HCT116 (cell line): ENCODE measurements around the gene COMMD9.

Experiments
- CEBPB ChIP-seq: IDR thresholded peaks from 2 replicates; pipeline ENCODE4 v1.6.1; 2012; ENCODE audit warnings: low read depth
- EZH2 ChIP-seq: fragments of 200-600 bp; sonication (generic); IDR thresholded peaks from 2 replicates; pipeline ENCODE4 v1.6.1; 2017; ENCODE audit warnings: antibody characterized with exemption, mixed run types
- POLR2A ChIP-seq: IDR thresholded peaks from 2 replicates; pipeline ENCODE4 v1.7.0; 2011; ENCODE audit warnings: borderline replicate concordance; ENCODE audit not compliant: insufficient read depth, insufficient read length; ENCODE audit errors: extremely low read depth
- POLR2AphosphoS5 ChIP-seq: IDR thresholded peaks from 2 replicates; pipeline ENCODE4 v1.6.1; 2011; ENCODE audit warnings: mild to moderate bottlenecking, low read depth, low read length, moderate library complexity
- TF ChIP-seq, protein P1 (sequence below), 3 experiments: fragments of 200-600 bp in 1 of 3; sonication (generic) in 1 of 3; IDR thresholded peaks in 2 of 3; conservative IDR thresholded peaks in 1 of 3; 2 replicates each; pipeline ENCODE4 v1.5.1; 2012 to 2017; ENCODE audit warnings: low read depth in 2 of 3, low read length in 2 of 3, antibody characterized with exemption in 1 of 3, borderline replicate concordance in 1 of 3, control low read depth in 1 of 3, mild to moderate bottlenecking in 1 of 3, mixed read lengths in 1 of 3, mixed run types in 1 of 3, moderate library complexity in 1 of 3; ENCODE audit not compliant: insufficient read depth in 1 of 3
- TF ChIP-seq, protein P2 (sequence below): IDR thresholded peaks from 2 replicates; pipeline ENCODE4 v1.6.1; 2012

DNA sequence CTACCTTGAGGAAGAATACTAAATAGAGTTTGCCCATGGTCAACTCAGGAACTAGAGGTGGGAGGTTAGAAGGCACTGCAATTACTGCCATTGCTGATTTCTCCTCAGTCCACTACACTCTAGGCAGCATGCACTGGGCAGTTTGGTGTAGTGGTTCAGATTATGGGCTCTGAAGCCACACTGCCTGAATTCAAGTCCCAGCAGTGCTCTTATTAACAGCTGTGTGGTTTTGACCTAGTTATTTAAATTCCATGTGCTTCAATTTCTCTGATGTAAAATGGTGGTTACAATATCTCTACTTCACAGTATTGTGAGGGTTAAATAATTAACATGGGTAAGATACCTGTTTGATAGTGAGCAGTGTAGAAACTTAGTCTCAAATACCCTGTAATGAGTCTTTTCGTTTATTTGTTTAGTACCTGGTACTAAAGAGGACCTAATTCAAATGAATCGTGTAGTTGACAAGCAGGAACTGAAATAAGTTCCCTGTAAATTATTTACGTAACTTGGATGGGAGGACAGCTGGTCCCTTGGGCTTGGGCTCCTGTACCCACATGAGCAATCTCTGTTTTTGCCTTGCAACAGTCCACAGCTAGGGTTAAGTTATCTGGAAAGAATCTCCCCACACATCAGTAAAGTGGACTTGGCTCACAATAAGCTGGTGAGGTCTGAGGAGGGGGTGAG lies 24.7 kb upstream of the COMMD9 start:
- TF ChIP-seq, protein P1, sequence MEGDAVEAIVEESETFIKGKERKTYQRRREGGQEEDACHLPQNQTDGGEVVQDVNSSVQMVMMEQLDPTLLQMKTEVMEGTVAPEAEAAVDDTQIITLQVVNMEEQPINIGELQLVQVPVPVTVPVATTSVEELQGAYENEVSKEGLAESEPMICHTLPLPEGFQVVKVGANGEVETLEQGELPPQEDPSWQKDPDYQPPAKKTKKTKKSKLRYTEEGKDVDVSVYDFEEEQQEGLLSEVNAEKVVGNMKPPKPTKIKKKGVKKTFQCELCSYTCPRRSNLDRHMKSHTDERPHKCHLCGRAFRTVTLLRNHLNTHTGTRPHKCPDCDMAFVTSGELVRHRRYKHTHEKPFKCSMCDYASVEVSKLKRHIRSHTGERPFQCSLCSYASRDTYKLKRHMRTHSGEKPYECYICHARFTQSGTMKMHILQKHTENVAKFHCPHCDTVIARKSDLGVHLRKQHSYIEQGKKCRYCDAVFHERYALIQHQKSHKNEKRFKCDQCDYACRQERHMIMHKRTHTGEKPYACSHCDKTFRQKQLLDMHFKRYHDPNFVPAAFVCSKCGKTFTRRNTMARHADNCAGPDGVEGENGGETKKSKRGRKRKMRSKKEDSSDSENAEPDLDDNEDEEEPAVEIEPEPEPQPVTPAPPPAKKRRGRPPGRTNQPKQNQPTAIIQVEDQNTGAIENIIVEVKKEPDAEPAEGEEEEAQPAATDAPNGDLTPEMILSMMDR (IDR thresholded peaks at IDR 0.05 in 2 of 3, conservative IDR thresholded peaks at IDR 0.05 in 1 of 3; ENCODE audit: borderline replicate concordance in 1 of 3, insufficient read depth in 1 of 3, low read depth in 2 of 3, low read length in 2 of 3), result no peak
- TF ChIP-seq EZH2 (no peak), POLR2AphosphoS5 (no peak), CEBPB (no peak), POLR2A (no peak)
- TF ChIP-seq, protein P2, sequence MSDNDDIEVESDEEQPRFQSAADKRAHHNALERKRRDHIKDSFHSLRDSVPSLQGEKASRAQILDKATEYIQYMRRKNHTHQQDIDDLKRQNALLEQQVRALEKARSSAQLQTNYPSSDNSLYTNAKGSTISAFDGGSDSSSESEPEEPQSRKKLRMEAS, result no peak
